ENCODE measurements around the gene PTPN6. TPM values are rescaled to one million over a fixed set of nuclear protein-coding genes. Genes with fewer than 3 reads are reported as not detected.

The PTPN6 gene
- total and polyA plus RNA-seq, 2 of the 8 experiments (the other 6 are each of a cell fraction or from before 2014, with no cell fraction given): 16.3 to 28.4 TPM

- Histone ChIP-seq H3K4ac (replicated peaks; ENCODE audit: insufficient read length, low read depth, low read length) (peak within 1 kb of the TSS; percentile 94), H4K20me1 (replicated peaks in 1 of 2; ENCODE audit: control insufficient read depth in 1 of 2, insufficient read depth in 2 of 2, low read length in 2 of 2) (peaks cover 0 to 2% of the 10 kb centered on the region in 2 experiments), H4K5ac (ENCODE audit: insufficient read length, low read depth, low read length) (peak within 1 kb of the TSS; percentile 23), H3K18ac (ENCODE audit: extremely low read depth, low read length) (peak within 1 kb of the TSS; percentile 87), H3K56ac (replicated peaks; ENCODE audit: insufficient read length, low read depth, low read length) (peak within 1 kb of the TSS; percentile 10), H2AK5ac (ENCODE audit: low read depth, low read length) (no peak within 1 kb of the TSS), H3K27me3 (replicated peaks in 1 of 4; ENCODE audit: control insufficient read depth in 3 of 4, extremely low read depth in 1 of 4, insufficient read depth in 3 of 4, low read length in 3 of 4) (no peaks in the 10 kb centered on the region), H3K9ac (replicated peaks in 1 of 4; ENCODE audit: extremely low read depth in 1 of 4, low read depth in 3 of 4, low read length in 3 of 4) (peak within 1 kb of the TSS; percentile 43 to 74 (median 55)), H4K91ac (replicated peaks; ENCODE audit: insufficient read length, low read length) (peak within 1 kb of the TSS; percentile 62), H3K23me2 (ENCODE audit: low read depth, low read length) (peaks cover 11% of the 10 kb centered on the region; the same call in 1 of the 2 replicates), H3K27ac (ENCODE audit: low read depth, low read length) (0 out of 2 replicates have a peak within 1 kb of the TSS, but pooled peaks have one; percentile 26), H3K79me2 (ENCODE audit: control insufficient read depth in 1 of 2, insufficient read depth in 2 of 2, low read length in 2 of 2) (peaks cover 0 to 9% of the 10 kb centered on the region in 2 experiments; a peak in 1 of 4 replicates), H3K9me3 (ENCODE audit: insufficient read depth in 2 of 2, low read depth in 1 of 2, low read length in 1 of 2) (no peaks in the 10 kb centered on the region), H2AFZ (ENCODE audit: low read length) (no peak within 1 kb of the TSS), H3K4me2 (ENCODE audit: insufficient read depth in 1 of 2, low read depth in 2 of 2, low read length in 2 of 2) (peak within 1 kb of the TSS; percentile 84 to 92), H3K4me1 (replicated peaks in 1 of 4; ENCODE audit: control insufficient read depth in 3 of 4, insufficient read depth in 4 of 4, low read length in 3 of 4) (peaks cover 0 to 18% (median 9%) of the 10 kb centered on the region in 4 experiments; a peak in 6 of 7 replicates), H3K36me3 (ENCODE audit: control insufficient read depth in 2 of 4, insufficient read depth in 4 of 4, low read length in 3 of 4) (peaks cover 7 to 34% (median 19%) of the 10 kb centered on the region in 4 experiments; a peak in 7 of 8 replicates), H2BK15ac (ENCODE audit: low read length) (peak within 1 kb of the TSS; percentile 75; the same call in 1 of the 2 replicates), H2BK12ac (ENCODE audit: low read depth, low read length) (peak within 1 kb of the TSS; percentile 87; the same call in 1 of the 2 replicates), H3K23ac (ENCODE audit: insufficient read length) (no peak within 1 kb of the TSS), H2BK5ac (ENCODE audit: low read depth, low read length) (peak within 1 kb of the TSS; percentile 60; the same call in 1 of the 2 replicates), H2BK120ac (replicated peaks; ENCODE audit: low read depth, low read length) (peak within 1 kb of the TSS; percentile 55), H3K14ac (ENCODE audit: insufficient read length) (no peak within 1 kb of the TSS), H2BK20ac (ENCODE audit: low read length) (peak within 1 kb of the TSS; percentile 48; the same call in 1 of the 2 replicates), H4K8ac (ENCODE audit: extremely low read depth, insufficient read depth, low read length) (peak within 1 kb of the TSS; percentile 88), H3K79me1 (ENCODE audit: low read depth, low read length) (peaks cover 4% of the 10 kb centered on the region), H3K4me3 (ENCODE audit: extremely low read depth in 1 of 4, insufficient read depth in 2 of 4, low read depth in 3 of 4, low read length in 4 of 4) (peak within 1 kb of the TSS; percentile 67 to 86 (median 78))
- 5% methylated on average over 29 of the region's 68 CpGs; no CpG with 5 or more reads in 1 of the 2 experiments for WGBS, 2 experiments (ENCODE audit: extremely low coverage in 1 of 2, insufficient coverage in 1 of 2, insufficient read length in 1 of 2, insufficient replicate concordance in 2 of 2, low coverage in 1 of 2, low lambda C conversion rate in 2 of 2, missing lambda C conversion rate in 1 of 2)
- POLR2A ChIA-PET (ENCODE audit: partially characterized antibody): interaction anchor here (0.7 to 39.6 kb wide), 9 partner anchors 10 to 86 kb away, joined by 3 to 1027 read pairs (median 5); partner anchors contain the start of genes ATN1, C12orf57, CDCA3 and LRRC23
- CTCF ChIA-PET (ENCODE audit: partially characterized antibody): interaction anchor here (0.7 to 9.3 kb wide), 7 partner anchors 9 to 55 kb away, joined by 3 to 74 read pairs (median 8); partner anchors contain the start of gene LRRC23
- no peak for FAIRE-seq
- peak in 1 of 2 experiments; percentile 72 for DNase-seq (ENCODE audit: low read depth in 1 of 2, low spot score in 2 of 2)
- TF ChIP-seq SUZ12 (IDR thresholded peaks at IDR 0.05; ENCODE audit: low read length) (no peak), MAFK (IDR thresholded peaks at IDR 0.05; ENCODE audit: low read depth, low read length) (no peak), PHF8 (conservative IDR thresholded peaks at IDR 0.05; ENCODE audit: low read depth, low read length) (no peak), BCL11A (IDR thresholded peaks at IDR 0.05; ENCODE audit: low read depth in 2 of 2, low read length in 2 of 2) (no peak), SP1 (IDR thresholded peaks at IDR 0.05; ENCODE audit: low read depth, low read length) (no peak), KDM4A (IDR thresholded peaks at IDR 0.05; ENCODE audit: low read depth, low read length, severe bottlenecking) (peak; percentile 34), SIX5 (IDR thresholded peaks at IDR 0.05; ENCODE audit: low read depth, low read length) (no peak), ATF3 (IDR thresholded peaks at IDR 0.05; ENCODE audit: insufficient read depth, low read depth, low read length) (no peak), CREB1 (IDR thresholded peaks at IDR 0.05) (0 out of 2 replicates have a peak, but pooled peaks have one; percentile 15), NANOG (IDR thresholded peaks at IDR 0.05; ENCODE audit: insufficient read depth, low read depth, low read length, poor library complexity, severe bottlenecking) (no peak), ASH2L (IDR thresholded peaks at IDR 0.05; ENCODE audit: low read length) (peak; percentile 83)
Measured at GRCh38 chr12:6914246-6914946, 36.8 kb upstream of the PTPN6 start, which contains the start of gene ENO2. TSS of gene ENO2 (plus strand) at chr12:6914580. CDS start at chr12:6915833, 1,253 bp downstream.
